Umbilical cord (tissue), 2 donors: Measurements from ENCODE around the gene YIPF3. TPM values are rescaled to one million over a fixed set of nuclear protein-coding genes. Genes with fewer than 3 reads are reported as not detected.
"Not testable (repeated sequence)": the region's sequence is repeated elsewhere in the genome, so short reads cannot be mapped to it uniquely, and the experiment has no call there.

Source experiments
- DNase-seq: peaks from one replicate; pipeline ENCODE4 v3.0.0-alpha.2; 2015; ENCODE audit warnings: low spot score
- total RNA-seq: library from RNA; depleted of rRNA; stranded (reverse); fragments of >200 nt; gene quantifications from one replicate; pipeline ENCODE4 v1.2.3, GENCODE V29; 2014; ENCODE audit warnings: low replicate concordance; ENCODE audit not compliant: insufficient read depth

The YIPF3 gene
- total RNA-seq, 1 donor from 2014 or later: 57.3 TPM

- DNase-seq: peak; percentile 87
Observed at GRCh38 chr6:43509984-43510826, 6.5 kb downstream of the YIPF3 start, which contains the start of gene LRRC73. Gene LRRC73, minus strand, starts transcription at chr6:43510346. Its CDS starts 561 bp downstream, at chr6:43509785.

- DNase-seq: no peak
Observed at GRCh38 chr6:43509142-43509983, 7.4 kb downstream of the YIPF3 start.

GRCh38 chr6:43508481-43509141 is 8.1 kb downstream of the YIPF3 start:
- DNase-seq: no peak

- DNase-seq: peak; percentile 88
Observed at GRCh38 chr6:43506667-43507471, 9.9 kb downstream of the YIPF3 start.

GRCh38 chr6:43506171-43506570 is 10.6 kb downstream of the YIPF3 start:
- DNase-seq: no peak

- DNase-seq: no peak
Observed at GRCh38 chr6:43505718-43506117, 11.0 kb downstream of the YIPF3 start.

GRCh38 chr6:43504756-43505593 is 11.8 kb downstream of the YIPF3 start:
- no peak for DNase-seq

GRCh38 chr6:43503443-43503842 is 13.3 kb downstream of the YIPF3 start:
- DNase-seq: no peak

- no peak for DNase-seq
Observed at GRCh38 chr6:43502666-43503065, 14.1 kb downstream of the YIPF3 start.

GRCh38 chr6:43500921-43501320 is 15.8 kb downstream of the YIPF3 start:
- no peak for DNase-seq

GRCh38 chr6:43499028-43499815 is 17.5 kb downstream of the YIPF3 start:
- no peak for DNase-seq

GRCh38 chr6:43498291-43498690 is 18.4 kb downstream of the YIPF3 start:
- DNase-seq: not testable (repeated sequence)

GRCh38 chr6:43497689-43498088 is 19.0 kb downstream of the YIPF3 start:
- no peak for DNase-seq

GRCh38 chr6:43497129-43497396 is 19.7 kb downstream of the YIPF3 start:
- no peak for DNase-seq

GRCh38 chr6:43496370-43497128 is 20.2 kb downstream of the YIPF3 start:
- peak; percentile 79 for DNase-seq

- DNase-seq: no peak
Observed at GRCh38 chr6:43495409-43495941, 21.3 kb downstream of the YIPF3 start.

- no peak for DNase-seq
Observed at GRCh38 chr6:43494766-43495165, 22.0 kb downstream of the YIPF3 start.

- DNase-seq: no peak
Observed at GRCh38 chr6:43494321-43494720, 22.4 kb downstream of the YIPF3 start.

GRCh38 chr6:43493833-43494232 is 22.9 kb downstream of the YIPF3 start:
- DNase-seq: no peak
